ENCODE data around the gene MLPH. TPM values are rescaled to one million over a fixed set of nuclear protein-coding genes. Genes with fewer than 3 reads are reported as not detected.
A peak's percentile ranks its signal among the peaks of the same experiment; 100 is the strongest.

MLPH gene
- total RNA-seq, 1 donor from 2014 or later = not detected

GRCh38 chr2:237486334-237486818 is 675 bp upstream of the MLPH start:
- Histone ChIP-seq H3K9me3 (ENCODE audit: control insufficient read depth in 3 of 3, low read length in 3 of 3) (peaks cover 0 to 3% (median 2%) of the 10 kb centered on the region in 3 donors), H3K27ac (ENCODE audit: low read depth, low read length) (no peak overlapping the region), H3K36me3 (ENCODE audit: control insufficient read depth in 3 of 3, insufficient read depth in 3 of 3, low read length in 3 of 3) (no peaks in the 10 kb centered on the region), H3K27me3 (ENCODE audit: control insufficient read depth in 3 of 3, insufficient read depth in 3 of 3, low read length in 3 of 3) (peaks cover 0 to 26% (median 12%) of the 10 kb centered on the region in 3 donors), H3K4me3 (ENCODE audit: low read length in 3 of 3) (peak overlapping the region; percentile 70 to 79 (median 72)), H3K9ac (ENCODE audit: low read depth in 1 of 3, low read length in 3 of 3) (peak overlapping the region in 2 of 3 donors; percentile 50 to 87), H3K4me1 (ENCODE audit: control insufficient read depth in 3 of 3, insufficient read depth in 3 of 3, low read length in 3 of 3) (peaks cover 23 to 38% (median 33%) of the 10 kb centered on the region in 3 donors)

GRCh38 chr2:237487496-237487895 is 445 bp downstream of the MLPH start:
- Histone ChIP-seq H3K36me3 (ENCODE audit: control insufficient read depth in 3 of 3, insufficient read depth in 3 of 3, low read length in 3 of 3) (peaks cover 0 to 3% (median 0%) of the 10 kb centered on the region in 3 donors), H3K27me3 (ENCODE audit: control insufficient read depth in 3 of 3, insufficient read depth in 3 of 3, low read length in 3 of 3) (peaks cover 0 to 26% (median 12%) of the 10 kb centered on the region in 3 donors), H3K9me3 (ENCODE audit: control insufficient read depth in 3 of 3, low read length in 3 of 3) (peaks cover 5 to 9% (median 7%) of the 10 kb centered on the region in 3 donors), H3K9ac (ENCODE audit: low read depth in 1 of 3, low read length in 3 of 3) (peak overlapping the region; percentile 4 to 87 (median 60)), H3K4me3 (ENCODE audit: low read length in 3 of 3) (peak overlapping the region; percentile 70 to 79 (median 72)), H3K27ac (ENCODE audit: low read depth, low read length) (no peak overlapping the region), H3K4me1 (ENCODE audit: control insufficient read depth in 3 of 3, insufficient read depth in 3 of 3, low read length in 3 of 3) (peaks cover 19 to 28% (median 24%) of the 10 kb centered on the region in 3 donors)

GRCh38 chr2:237488295-237488694 is 1.2 kb downstream of the MLPH start:
- peaks cover 0 to 26% (median 12%) of the 10 kb centered on the region in 3 donors for H3K27me3 ChIP-seq (ENCODE audit: control insufficient read depth in 3 of 3, insufficient read depth in 3 of 3, low read length in 3 of 3)
- peak overlapping the region in 1 of 3 donors; percentile 40 for H3K9ac ChIP-seq (ENCODE audit: low read depth in 1 of 3, low read length in 3 of 3)
- peaks cover 5 to 9% (median 7%) of the 10 kb centered on the region in 3 donors for H3K9me3 ChIP-seq (ENCODE audit: control insufficient read depth in 3 of 3, low read length in 3 of 3)
- peaks cover 0 to 3% (median 0%) of the 10 kb centered on the region in 3 donors for H3K36me3 ChIP-seq (ENCODE audit: control insufficient read depth in 3 of 3, insufficient read depth in 3 of 3, low read length in 3 of 3)
- H3K27ac ChIP-seq (ENCODE audit: low read depth, low read length) = no peak overlapping the region
- no peak overlapping the region for H3K4me3 ChIP-seq (ENCODE audit: low read length in 3 of 3)
- H3K4me1 ChIP-seq (ENCODE audit: control insufficient read depth in 3 of 3, insufficient read depth in 3 of 3, low read length in 3 of 3) = peaks cover 14 to 21% (median 16%) of the 10 kb centered on the region in 3 donors

- Histone ChIP-seq H3K9me3 (ENCODE audit: control insufficient read depth in 3 of 3, low read length in 3 of 3) (peaks cover 5 to 9% (median 7%) of the 10 kb centered on the region in 3 donors), H3K4me3 (ENCODE audit: low read length in 3 of 3) (peak overlapping the region in 1 of 3 donors; percentile 29), H3K9ac (ENCODE audit: low read depth in 1 of 3, low read length in 3 of 3) (no peak overlapping the region), H3K4me1 (ENCODE audit: control insufficient read depth in 3 of 3, insufficient read depth in 3 of 3, low read length in 3 of 3) (peaks cover 13 to 20% (median 14%) of the 10 kb centered on the region in 3 donors), H3K36me3 (ENCODE audit: control insufficient read depth in 3 of 3, insufficient read depth in 3 of 3, low read length in 3 of 3) (peaks cover 0 to 3% (median 0%) of the 10 kb centered on the region in 3 donors), H3K27ac (ENCODE audit: low read depth, low read length) (no peak overlapping the region), H3K27me3 (ENCODE audit: control insufficient read depth in 3 of 3, insufficient read depth in 3 of 3, low read length in 3 of 3) (peaks cover 0 to 26% (median 12%) of the 10 kb centered on the region in 3 donors)
Measured at GRCh38 chr2:237488901-237489860, 2.1 kb downstream of the MLPH start.

- Histone ChIP-seq H3K9ac (ENCODE audit: low read depth in 1 of 3, low read length in 3 of 3) (no peak overlapping the region), H3K27me3 (ENCODE audit: control insufficient read depth in 3 of 3, insufficient read depth in 3 of 3, low read length in 3 of 3) (peaks cover 0 to 26% (median 12%) of the 10 kb centered on the region in 3 donors)
Measured at GRCh38 chr2:237490009-237490711, 3.1 kb downstream of the MLPH start.

GRCh38 chr2:237490795-237491194 is 3.7 kb downstream of the MLPH start:
- Histone ChIP-seq H3K9me3 (ENCODE audit: control insufficient read depth in 3 of 3, low read length in 3 of 3) (peaks cover 5 to 9% (median 7%) of the 10 kb centered on the region in 3 donors), H3K9ac (ENCODE audit: low read depth in 1 of 3, low read length in 3 of 3) (no peak overlapping the region), H3K27me3 (ENCODE audit: control insufficient read depth in 3 of 3, insufficient read depth in 3 of 3, low read length in 3 of 3) (peaks cover 0 to 20% (median 9%) of the 10 kb centered on the region in 3 donors), H3K36me3 (ENCODE audit: control insufficient read depth in 3 of 3, insufficient read depth in 3 of 3, low read length in 3 of 3) (peaks cover 0 to 3% (median 0%) of the 10 kb centered on the region in 3 donors), H3K4me1 (ENCODE audit: control insufficient read depth in 3 of 3, insufficient read depth in 3 of 3, low read length in 3 of 3) (peaks cover 13 to 20% (median 13%) of the 10 kb centered on the region in 3 donors), H3K27ac (ENCODE audit: low read depth, low read length) (no peak overlapping the region), H3K4me3 (ENCODE audit: low read length in 3 of 3) (no peak overlapping the region)

More at GRCh38 chr2:237490009-237490711, 3.1 kb downstream of the MLPH start:
- Histone ChIP-seq H3K4me3 (ENCODE audit: low read length in 3 of 3) (no peak overlapping the region), H3K27ac (ENCODE audit: low read depth, low read length) (no peak overlapping the region), H3K4me1 (ENCODE audit: control insufficient read depth in 3 of 3, insufficient read depth in 3 of 3, low read length in 3 of 3) (peaks cover 13 to 20% (median 14%) of the 10 kb centered on the region in 3 donors), H3K36me3 (ENCODE audit: control insufficient read depth in 3 of 3, insufficient read depth in 3 of 3, low read length in 3 of 3) (peaks cover 0 to 3% (median 0%) of the 10 kb centered on the region in 3 donors), H3K9me3 (ENCODE audit: control insufficient read depth in 3 of 3, low read length in 3 of 3) (peaks cover 5 to 9% (median 7%) of the 10 kb centered on the region in 3 donors)

GRCh38 chr2:237491515-237492118 is 4.6 kb downstream of the MLPH start:
- Histone ChIP-seq H3K27ac (ENCODE audit: low read depth, low read length) (no peak overlapping the region), H3K27me3 (ENCODE audit: control insufficient read depth in 3 of 3, insufficient read depth in 3 of 3, low read length in 3 of 3) (peaks cover 0 to 18% (median 3%) of the 10 kb centered on the region in 3 donors), H3K4me3 (ENCODE audit: low read length in 3 of 3) (no peak overlapping the region), H3K9me3 (ENCODE audit: control insufficient read depth in 3 of 3, low read length in 3 of 3) (peaks cover 5 to 9% (median 7%) of the 10 kb centered on the region in 3 donors), H3K4me1 (ENCODE audit: control insufficient read depth in 3 of 3, insufficient read depth in 3 of 3, low read length in 3 of 3) (peaks cover 7 to 14% (median 8%) of the 10 kb centered on the region in 3 donors), H3K9ac (ENCODE audit: low read depth in 1 of 3, low read length in 3 of 3) (no peak overlapping the region), H3K36me3 (ENCODE audit: control insufficient read depth in 3 of 3, insufficient read depth in 3 of 3, low read length in 3 of 3) (peaks cover 0 to 3% (median 0%) of the 10 kb centered on the region in 3 donors)

GRCh38 chr2:237492137-237492890 is 5.3 kb downstream of the MLPH start:
- Histone ChIP-seq H3K4me1 (ENCODE audit: control insufficient read depth in 3 of 3, insufficient read depth in 3 of 3, low read length in 3 of 3) (peaks cover 1 to 10% (median 3%) of the 10 kb centered on the region in 3 donors), H3K27ac (ENCODE audit: low read depth, low read length) (no peak overlapping the region), H3K4me3 (ENCODE audit: low read length in 3 of 3) (no peak overlapping the region), H3K9me3 (ENCODE audit: control insufficient read depth in 3 of 3, low read length in 3 of 3) (peaks cover 5 to 9% (median 7%) of the 10 kb centered on the region in 3 donors), H3K27me3 (ENCODE audit: control insufficient read depth in 3 of 3, insufficient read depth in 3 of 3, low read length in 3 of 3) (peaks cover 0 to 13% (median 4%) of the 10 kb centered on the region in 3 donors), H3K9ac (ENCODE audit: low read depth in 1 of 3, low read length in 3 of 3) (no peak overlapping the region), H3K36me3 (ENCODE audit: control insufficient read depth in 3 of 3, insufficient read depth in 3 of 3, low read length in 3 of 3) (peaks cover 0 to 3% (median 0%) of the 10 kb centered on the region in 3 donors)
